IMR-90 (cell line): ENCODE data around the gene SERPINA9. TPM values are rescaled to one million over a fixed set of nuclear protein-coding genes. Genes with fewer than 3 reads are reported as not detected.
"Not testable (repeated sequence)": the region's sequence is repeated elsewhere in the genome, so short reads cannot be mapped to it uniquely, and the experiment has no call there.

Experiments
- ATAC-seq: fragments of 200-7000 bp; cut with Tn5 transposase; 2 replicates; pipeline ENCODE4 v1.9.1; 2020; ENCODE audit warnings: low read depth, mild to moderate bottlenecking, moderate library complexity
- BruUV-seq: library from RNA; stranded (reverse); fragments of 400-500 nt; replicated peaks from 2 replicates; lab custom pipeline; 2021; lab: Mats Ljungman, UMichigan
- CTCF ChIA-PET: fragments of 300-600 bp; formaldehyde crosslinking; extraction: SDS; loops from one replicate; lab custom pipeline; 2021; ENCODE audit warnings: antibody characterized with exemption; lab: Yijun Ruan, JAX
- POLR2A ChIA-PET: fragments of 300-600 bp; sonication (Branson Sonifier 250); formaldehyde crosslinking; loops from one replicate; lab custom pipeline; 2022; ENCODE audit warnings: antibody characterized with exemption; ENCODE audit not compliant: unreplicated experiment; lab: Charles Lee
- DNase-seq: peaks from one replicate; pipeline ENCODE4 v3.0.0; 2013
- H2AFZ ChIP-seq: replicated peaks from 2 replicates; pipeline ENCODE3; 2013; ENCODE audit warnings: low read length, mild to moderate bottlenecking; ENCODE audit not compliant: poor library complexity
- H2AK5ac ChIP-seq: 2 replicates; pipeline ENCODE4 v1.6.1; 2013; ENCODE audit warnings: low read depth, low read length, inconsistent platforms
- H2AK9ac ChIP-seq: replicated peaks from 2 replicates; pipeline ENCODE3; 2013; ENCODE audit warnings: mild to moderate bottlenecking, low read depth, low read length, moderate library complexity; ENCODE audit not compliant: poor library complexity
- H2BK120ac ChIP-seq: 2 replicates; pipeline ENCODE4 v1.6.1; 2013; ENCODE audit warnings: low read depth, low read length, inconsistent platforms
- H2BK15ac ChIP-seq: 3 replicates; pipeline ENCODE4 v1.6.1; 2013; ENCODE audit warnings: low read depth, low read length, inconsistent platforms
- H2BK20ac ChIP-seq: 2 replicates; pipeline ENCODE4 v1.6.1; 2013; ENCODE audit warnings: low read depth, mild to moderate bottlenecking, inconsistent platforms, low read length, moderate library complexity
- H2BK5ac ChIP-seq: 2 replicates; pipeline ENCODE4 v1.6.1; 2013; ENCODE audit warnings: mild to moderate bottlenecking, low read depth, low read length, inconsistent platforms; ENCODE audit not compliant: poor library complexity, severe bottlenecking
- H3K14ac ChIP-seq: replicated peaks from 2 replicates; pipeline ENCODE4 v1.6.1; 2013; ENCODE audit warnings: low read depth, low read length, inconsistent platforms
- H3K18ac ChIP-seq: 2 replicates; pipeline ENCODE4 v1.6.1; 2013; ENCODE audit warnings: low read depth, low read length, control low read depth
- H3K23ac ChIP-seq: 2 replicates; pipeline ENCODE4 v1.6.1; 2013; ENCODE audit warnings: low read depth, low read length, inconsistent platforms
- H3K27ac ChIP-seq: 2 replicates; pipeline ENCODE4 v1.5.1; 2013; ENCODE audit warnings: mild to moderate bottlenecking, control low read depth, low read length; ENCODE audit not compliant: insufficient read depth
- H3K27me3 ChIP-seq: 2 replicates; pipeline ENCODE4 v1.6.1; 2013; ENCODE audit warnings: low read length; ENCODE audit not compliant: control insufficient read depth, insufficient read depth
- H3K36me3 ChIP-seq: 2 replicates; pipeline ENCODE4 v1.6.1; 2013; ENCODE audit warnings: low read length, mixed read lengths; ENCODE audit not compliant: control insufficient read depth, insufficient read depth
- H3K4ac ChIP-seq: 2 replicates; pipeline ENCODE4 v1.6.1; 2013; ENCODE audit warnings: low read depth, low read length, inconsistent platforms
- H3K4me1 ChIP-seq: 2 replicates; pipeline ENCODE4 v1.6.1; 2013; ENCODE audit warnings: low read length, mixed read lengths; ENCODE audit not compliant: control insufficient read depth, insufficient read depth
- H3K4me2 ChIP-seq: 2 replicates; pipeline ENCODE4 v1.6.1; 2013; ENCODE audit warnings: low read depth, mild to moderate bottlenecking, control low read depth, low read length, moderate library complexity
- H3K4me3 ChIP-seq: 2 replicates; pipeline ENCODE4 v1.5.1; 2013; ENCODE audit warnings: low read depth, mild to moderate bottlenecking, control low read depth, low read length, moderate library complexity; ENCODE audit not compliant: insufficient read depth
- H3K56ac ChIP-seq: 2 replicates; pipeline ENCODE4 v1.6.1; 2013; ENCODE audit warnings: low read length, inconsistent platforms; ENCODE audit not compliant: insufficient read depth; ENCODE audit errors: extremely low read depth
- H3K79me1 ChIP-seq, 2 experiments: 2 replicates each; pipeline ENCODE4 v1.6.1; 2013; ENCODE audit warnings: low read length in 2 of 2, inconsistent platforms in 1 of 2, low read depth in 1 of 2
- H3K9ac ChIP-seq: 2 replicates; pipeline ENCODE4 v1.6.1; 2013; ENCODE audit warnings: low read depth, low read length, control low read depth
- H3K9me1 ChIP-seq: 2 replicates; pipeline ENCODE4 v1.6.1; 2013; ENCODE audit warnings: low read length, inconsistent platforms; ENCODE audit not compliant: insufficient read depth
- H3K9me3 ChIP-seq: 2 replicates; pipeline ENCODE4 v1.6.1; 2013; ENCODE audit warnings: low read length; ENCODE audit not compliant: control insufficient read depth, insufficient read depth
- H4K20me1 ChIP-seq: 2 replicates; pipeline ENCODE4 v1.6.1; 2013; ENCODE audit warnings: low read length, inconsistent platforms; ENCODE audit not compliant: insufficient read depth
- H4K5ac ChIP-seq: 2 replicates; pipeline ENCODE4 v1.6.1; 2013; ENCODE audit warnings: mild to moderate bottlenecking, low read depth, low read length, control low read depth
- H4K8ac ChIP-seq, 2 experiments: 2 replicates each; pipeline ENCODE4 v1.6.1; 2013; ENCODE audit warnings: low read depth in 2 of 2, low read length in 2 of 2, control low read depth in 1 of 2, inconsistent platforms in 1 of 2
- H4K91ac ChIP-seq: 2 replicates; pipeline ENCODE4 v1.6.1; 2013; ENCODE audit warnings: low read depth, low read length, inconsistent platforms; ENCODE audit not compliant: insufficient read depth
- WGBS, 2 experiments: methylation state at CpG; one replicate each; pipeline versions ENCODE4 v1.1.5 to v1.1.7; 2013; ENCODE audit warnings: missing lambda C conversion rate in 2 of 2; ENCODE audit not compliant: insufficient read length in 1 of 2; ENCODE audit errors: extremely low coverage in 2 of 2; 5-methylcytosine and 5-hydroxymethylcytosine counted together
- dilution Hi-C: fragments of 300-500 bp; cut with HindIII; formaldehyde crosslinking; loops from one replicate; pipeline ENCODE4 v1.14.3; 2018; ENCODE audit warnings: low sequenced_read_pairs; ENCODE audit not compliant: unreplicated experiment
- in situ Hi-C: fragments of 300-500 bp; cut with MboI; formaldehyde crosslinking; loops from 3 replicates; pipeline ENCODE4 v1.14.3; 2019; ENCODE audit warnings: low sequenced_read_pairs, inconsistent platforms, mixed read lengths
- intact Hi-C: fragments of 100-400 bp; cut with micrococcal nuclease; formaldehyde crosslinking; loops from 2 replicates; pipeline ENCODE4 v1.10.0; 2022
- polyA plus RNA-seq, 3 experiments: library from polyadenylated mRNA; depleted of rRNA; stranded (reverse); fragments of >200 nt; gene quantifications; 2 replicates each; pipeline ENCODE4 v1.2.3, GENCODE V29; 2012; ENCODE audit warnings: low replicate concordance in 1 of 3
- total RNA-seq: library from RNA; depleted of rRNA; stranded (reverse); fragments of >200 nt; gene quantifications from 2 replicates; pipeline ENCODE4 v1.2.3, GENCODE V29; 2012

Gene SERPINA9
- total and polyA plus RNA-seq, 2 of the 4 experiments (the other 2 are of a cell fraction): 0.09 to 0.18 TPM

- H3K56ac ChIP-seq, H2AK9ac ChIP-seq, H3K4me1 ChIP-seq, H2AK5ac ChIP-seq, H2BK15ac ChIP-seq, H3K36me3 ChIP-seq, dilution Hi-C loops, H2BK5ac ChIP-seq, H4K20me1 ChIP-seq, H4K8ac ChIP-seq, H2BK120ac ChIP-seq, H3K4me3 ChIP-seq, H3K79me1 ChIP-seq, H3K27ac ChIP-seq, DNase-seq, H2BK20ac ChIP-seq, H4K5ac ChIP-seq, H3K4me2 ChIP-seq, H4K91ac ChIP-seq, H3K9me3 ChIP-seq, H2AFZ ChIP-seq, in situ Hi-C loops, ATAC-seq, H3K18ac ChIP-seq, H3K9me1 ChIP-seq, H3K27me3 ChIP-seq, H3K9ac ChIP-seq, H3K14ac ChIP-seq, CTCF ChIA-PET, POLR2A ChIA-PET, H3K4ac ChIP-seq, H3K23ac ChIP-seq, BruUV-seq: not testable (repeated sequence)
- intact Hi-C loops: loop anchor here (10.0 kb wide), 1 partner anchor 298 kb away; no protein-coding TSS in a partner anchor
- WGBS, 2 experiments: no CpG with 5 or more reads among the region's 10 CpGs
Measured at GRCh38 chr14:94482132-94483070, 6.4 kb upstream of the SERPINA9 start.
